GM19468 (cell line): ENCODE data around the gene LANCL3.
"Not testable (repeated sequence)": the region's sequence is repeated elsewhere in the genome, so short reads cannot be mapped to it uniquely, and the experiment has no call there.

Experiments used
- ATAC-seq: cut with Tn5 transposase; IDR thresholded peaks from one replicate; pipeline ENCODE4 v1.9.1; 2021; ENCODE audit warnings: mild to moderate bottlenecking, moderate library complexity, moderate number of reproducible peaks; ENCODE audit not compliant: unreplicated experiment; ENCODE audit errors: extremely low read depth

The LANCL3 gene

GRCh38 chrX:37608156-37608555, 36.7 kb downstream of the LANCL3 start:
- no peak for ATAC-seq

DNA sequence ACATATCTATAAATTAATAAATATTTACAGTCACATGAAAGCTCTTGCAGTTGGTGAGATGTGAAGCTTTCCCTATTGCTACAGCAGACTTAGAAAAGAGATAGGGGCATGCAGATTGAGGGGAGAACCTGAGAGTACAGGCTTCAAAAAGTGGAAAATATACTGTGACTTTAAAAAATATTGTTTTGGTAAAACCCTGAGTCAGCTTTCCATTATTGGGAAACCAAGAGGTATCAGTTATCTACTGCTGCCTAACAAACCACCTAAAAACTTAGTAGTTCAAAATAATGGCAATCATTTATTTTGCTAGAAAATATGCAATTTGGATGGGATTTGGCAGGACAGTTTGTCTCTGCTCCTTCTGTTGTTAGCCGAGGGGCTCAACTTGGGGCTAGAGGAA, 38.3 kb downstream of the LANCL3 start:
- no peak for ATAC-seq

DNA sequence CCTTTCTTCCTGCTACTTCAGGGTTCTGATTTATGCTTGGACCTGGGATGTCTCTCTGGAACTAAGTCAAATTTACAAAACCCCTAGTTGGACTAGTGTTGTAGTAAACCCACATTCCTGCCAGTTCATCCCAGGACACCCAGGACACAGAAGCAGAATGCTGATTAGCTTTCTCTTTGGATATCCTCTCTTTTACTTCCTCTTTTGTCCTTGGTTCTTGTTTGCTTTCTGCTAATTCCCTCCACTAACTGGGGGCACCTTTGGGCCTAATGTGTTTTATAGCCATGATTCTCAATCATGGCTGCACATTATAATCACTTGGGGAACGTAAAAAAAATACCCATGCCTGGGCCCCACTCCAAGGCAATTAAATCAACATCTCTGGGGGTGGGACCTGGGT, 42.5 kb downstream of the LANCL3 start:
- ATAC-seq = no peak

GRCh38 chrX:37627602-37628001, 56.1 kb downstream of the LANCL3 start:
- ATAC-seq = no peak

GRCh38 chrX:37638047-37638446, 66.6 kb downstream of the LANCL3 start:
- no peak for ATAC-seq

DNA sequence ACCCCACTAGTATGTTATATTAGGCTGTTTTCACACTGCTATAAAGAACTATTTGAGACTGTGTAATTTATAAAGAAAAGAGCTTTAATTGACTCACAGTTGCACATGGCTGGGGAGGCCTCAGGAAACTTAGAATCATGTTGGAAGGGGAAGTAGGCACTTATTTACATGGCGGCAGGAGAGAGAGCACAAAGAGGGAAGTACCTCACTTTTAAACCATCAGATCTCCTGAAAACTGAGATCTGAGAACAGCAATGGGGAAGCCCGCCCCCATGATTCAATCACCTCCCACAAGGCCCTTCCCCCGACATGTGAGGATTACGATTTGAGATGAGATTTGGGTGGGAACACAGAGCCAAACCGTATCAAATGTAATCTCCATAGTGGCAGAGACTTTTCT, 68.7 kb downstream of the LANCL3 start:
- ATAC-seq = no peak

- no peak for ATAC-seq
Measured at GRCh38 chrX:37641859-37642258, 70.4 kb downstream of the LANCL3 start.

- no peak for ATAC-seq
Measured at GRCh38 chrX:37644381-37645305, 73.2 kb downstream of the LANCL3 start.

DNA sequence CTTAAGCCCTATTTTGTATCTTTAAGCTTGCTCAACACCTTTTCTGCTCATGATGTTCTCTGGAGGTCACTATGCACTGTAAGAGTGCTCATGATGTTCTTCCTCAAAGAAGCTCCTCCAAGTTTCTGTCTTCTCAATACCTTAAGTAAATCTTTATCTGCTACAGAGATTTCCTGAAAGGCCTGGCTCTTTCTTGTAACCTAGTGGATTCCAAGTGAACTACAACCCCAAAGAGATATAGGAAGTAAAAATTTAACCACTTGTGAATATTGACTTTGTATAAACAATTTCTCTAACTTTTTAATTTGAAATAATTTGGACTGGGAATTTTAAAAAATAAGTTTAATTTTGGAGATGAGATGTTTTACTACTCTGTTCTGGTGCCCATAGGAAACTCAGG, 74.8 kb downstream of the LANCL3 start:
- ATAC-seq = no peak

GRCh38 chrX:37650879-37651278, 79.4 kb downstream of the LANCL3 start:
- not testable (repeated sequence) for ATAC-seq

DNA sequence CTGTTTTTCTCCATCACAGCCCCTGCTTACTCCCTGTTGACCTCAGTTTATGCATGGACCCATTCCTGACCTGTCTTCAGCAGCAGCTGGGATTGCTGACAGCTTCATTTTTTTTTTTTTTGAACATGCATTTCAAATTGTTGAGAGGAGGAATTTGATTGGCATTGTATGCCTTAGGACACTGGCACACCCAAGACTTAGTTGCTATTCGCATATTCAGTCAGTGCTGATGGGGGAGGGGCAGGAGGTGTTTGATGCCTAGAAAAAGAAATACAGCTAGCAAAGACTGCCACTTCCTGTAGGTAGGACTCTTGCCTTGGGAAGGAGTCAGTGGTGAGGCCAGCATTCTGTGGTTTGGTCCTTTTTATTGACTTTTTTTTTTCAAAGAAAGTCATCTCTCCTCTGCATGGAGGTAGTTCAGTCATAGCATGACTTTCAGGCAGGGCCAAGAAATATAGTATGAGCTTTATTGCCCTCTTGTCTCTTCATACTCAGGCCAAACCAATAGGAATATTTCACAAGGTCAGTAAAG, 80.5 kb downstream of the LANCL3 start:
- ATAC-seq = no peak

DNA sequence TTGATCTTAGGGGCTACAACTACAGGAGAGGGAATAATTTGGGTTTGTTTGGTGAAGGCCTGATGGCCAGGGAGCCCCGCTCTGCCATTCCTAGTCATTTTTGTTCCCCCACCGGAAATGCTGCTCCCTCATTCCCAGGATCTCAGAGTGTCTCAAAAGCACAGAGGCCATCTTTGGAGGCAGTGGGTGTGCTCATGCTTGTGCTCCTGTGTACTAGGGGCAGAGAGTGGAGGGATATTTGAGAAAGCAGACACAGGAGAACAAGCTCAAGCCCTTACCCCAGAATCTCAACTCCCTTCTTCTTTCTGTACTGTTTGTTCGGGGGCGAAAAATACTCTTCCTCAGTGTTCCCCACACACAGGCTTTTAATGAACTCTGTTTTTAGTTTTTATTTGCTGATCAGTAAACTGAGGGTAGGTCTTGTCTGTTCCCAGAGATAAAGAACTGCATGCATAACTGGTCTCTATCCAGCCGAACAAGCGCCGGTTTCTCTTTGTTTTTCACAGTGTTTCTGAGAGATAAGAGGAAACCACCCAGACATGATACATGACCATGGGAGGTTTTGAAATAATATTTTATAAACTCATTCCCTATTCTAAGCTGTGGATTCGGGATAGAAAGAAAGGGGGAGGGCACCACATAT, 81.2 kb downstream of the LANCL3 start:
- no peak for ATAC-seq

GRCh38 chrX:37653397-37654085, 82.1 kb downstream of the LANCL3 start:
- no peak for ATAC-seq

DNA sequence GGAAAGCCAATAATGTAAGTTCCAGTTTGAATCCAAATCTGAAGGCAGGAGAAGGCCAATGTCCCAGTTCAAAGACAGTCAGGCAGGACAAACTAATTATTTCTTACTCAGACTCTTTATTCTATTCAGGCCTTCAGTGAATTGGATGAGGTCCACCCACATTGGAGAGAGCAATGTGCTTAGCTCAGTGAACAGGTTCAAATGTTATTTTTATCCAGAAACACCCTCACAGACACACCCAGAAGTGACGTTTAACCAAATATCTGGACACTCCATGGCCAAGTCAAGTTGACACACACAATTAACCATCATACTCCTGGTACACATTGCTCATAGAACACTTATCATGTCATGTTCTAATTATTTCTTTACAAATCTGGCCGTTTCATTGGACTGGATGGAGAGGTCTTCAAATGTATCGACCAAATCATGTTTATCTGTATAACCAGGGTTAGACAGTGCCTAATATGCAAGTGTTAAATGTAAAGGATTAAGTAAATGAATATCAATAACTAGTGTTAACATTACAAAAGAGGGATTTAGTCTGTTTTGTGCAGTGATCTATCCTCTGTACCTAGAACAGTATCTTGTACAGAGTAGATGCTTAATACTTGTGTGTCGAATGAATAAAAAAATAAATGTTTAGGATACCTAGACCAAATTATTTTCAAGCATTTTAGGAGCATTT, 87.0 kb downstream of the LANCL3 start:
- no peak for ATAC-seq

- no peak for ATAC-seq
Measured at GRCh38 chrX:37659047-37659446, 87.6 kb downstream of the LANCL3 start.

DNA sequence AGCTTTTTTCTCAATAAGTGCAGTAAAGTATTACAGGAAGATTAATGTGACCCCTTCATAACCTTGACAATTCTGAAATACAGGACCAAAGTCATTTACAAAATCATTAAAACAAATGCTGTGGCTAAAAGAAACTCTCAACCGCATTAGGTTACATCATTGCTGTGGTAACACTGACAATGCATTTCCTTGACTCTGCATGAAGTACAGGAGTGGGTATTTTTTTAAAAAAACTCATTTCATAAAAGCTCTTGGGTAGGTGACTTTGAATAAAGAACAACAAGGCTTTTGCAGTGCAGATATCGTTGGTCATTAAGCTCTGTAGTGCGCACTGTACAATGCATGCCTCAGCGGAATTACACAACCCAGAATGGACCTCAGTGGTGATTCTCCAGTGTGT, 90.7 kb downstream of the LANCL3 start:
- ATAC-seq = no peak

GRCh38 chrX:37666516-37666915, 95.1 kb downstream of the LANCL3 start:
- no peak for ATAC-seq

GRCh38 chrX:37667141-37667540, 95.7 kb downstream of the LANCL3 start:
- no peak for ATAC-seq

- ATAC-seq = no peak
Measured at GRCh38 chrX:37672563-37672962, 101.1 kb downstream of the LANCL3 start.

DNA sequence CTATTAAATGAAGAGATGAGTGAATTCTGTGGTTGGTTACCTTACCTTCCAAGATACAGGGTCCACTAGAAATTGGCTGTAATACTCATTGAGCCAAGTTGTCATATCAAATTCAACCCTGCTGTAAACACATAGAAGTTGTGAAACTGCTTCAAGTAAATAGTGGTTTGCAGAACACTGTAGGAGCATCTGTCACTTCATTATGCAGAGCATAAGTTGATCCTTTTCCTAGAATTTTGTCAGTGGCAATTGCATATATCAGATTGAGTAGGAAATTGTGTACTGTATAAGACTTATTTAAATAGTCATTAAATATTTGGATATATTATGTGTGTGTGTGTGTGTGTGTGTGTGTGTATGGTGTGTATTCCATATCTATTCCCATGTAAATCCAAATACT, 105.3 kb downstream of the LANCL3 start:
- no peak for ATAC-seq
